GM18909 (cell line): ENCODE data around the gene SMU1.
A peak's percentile ranks its signal among the peaks of the same experiment; 100 is the strongest.
"Not testable (repeated sequence)": the region's sequence is repeated elsewhere in the genome, so short reads cannot be mapped to it uniquely, and the experiment has no call there.

ENCODE experiments used
- ATAC-seq: cut with Tn5 transposase; IDR thresholded peaks from one replicate; pipeline ENCODE4 v1.9.1; 2021; ENCODE audit warnings: mild to moderate bottlenecking; ENCODE audit not compliant: unreplicated experiment, poor library complexity

Gene SMU1

GRCh38 chr9:33022303-33022702, 54.2 kb downstream of the SMU1 start:
- no peak for ATAC-seq

DNA sequence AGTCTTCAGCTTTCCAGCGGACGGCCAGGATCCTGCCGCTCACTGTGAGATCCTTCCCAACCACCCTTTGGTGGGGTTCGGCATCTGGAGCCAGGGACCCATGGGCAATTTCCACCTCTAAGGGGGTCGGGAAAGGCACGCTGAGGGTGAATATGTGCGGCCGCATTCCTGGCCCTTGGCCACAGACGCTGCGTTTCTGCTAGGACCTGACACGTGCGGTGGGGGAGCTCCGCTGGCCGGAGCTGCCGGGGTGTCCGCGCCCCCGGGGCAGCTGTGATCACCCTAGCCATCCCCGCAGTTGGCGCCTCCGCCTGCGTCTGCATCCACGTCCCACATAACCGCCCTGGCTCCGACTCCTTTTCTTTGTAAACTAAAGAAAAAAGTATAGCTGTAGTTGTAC, 56.7 kb downstream of the SMU1 start:
- no peak for ATAC-seq

DNA sequence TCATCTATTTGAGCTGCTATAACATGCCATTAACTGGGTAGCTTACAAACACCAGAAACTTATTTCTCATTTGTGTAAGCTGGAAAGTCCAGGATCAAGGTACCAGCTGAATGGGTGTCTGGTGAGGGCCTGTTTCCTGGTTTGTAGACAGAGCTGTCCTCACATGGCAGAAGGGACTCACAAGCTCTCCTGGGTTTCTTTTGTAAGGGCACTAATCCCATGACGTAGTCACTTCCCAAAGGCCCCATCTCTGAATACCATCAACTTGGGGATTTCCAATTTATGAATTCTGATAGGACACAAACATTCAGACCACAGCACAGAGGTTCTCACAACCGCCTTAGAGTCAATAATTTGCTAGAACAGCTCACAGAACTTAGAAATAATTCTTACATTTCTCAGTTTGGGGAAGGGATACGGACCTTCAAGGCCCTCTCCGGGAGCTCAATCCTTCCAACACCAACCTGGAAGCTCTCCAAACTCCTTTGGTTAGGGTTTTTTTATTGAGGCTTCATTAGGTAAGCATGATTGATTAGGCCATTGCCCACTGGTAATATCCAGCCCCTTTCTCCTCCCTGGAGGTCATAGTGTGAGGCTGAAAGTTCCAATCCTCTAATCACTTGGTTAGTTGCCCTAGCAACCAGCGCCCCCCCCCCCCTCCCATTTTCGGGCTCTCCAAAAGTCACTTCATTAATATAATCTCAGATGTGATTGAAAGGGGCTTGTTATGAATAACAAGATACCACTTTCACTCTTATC, 59.0 kb downstream of the SMU1 start:
- peak; percentile 72 for ATAC-seq

- ATAC-seq: no peak
Measured at GRCh38 chr9:33014665-33015014, 61.8 kb downstream of the SMU1 start.

- no peak for ATAC-seq
Measured at GRCh38 chr9:33013962-33014664, 62.4 kb downstream of the SMU1 start.

DNA sequence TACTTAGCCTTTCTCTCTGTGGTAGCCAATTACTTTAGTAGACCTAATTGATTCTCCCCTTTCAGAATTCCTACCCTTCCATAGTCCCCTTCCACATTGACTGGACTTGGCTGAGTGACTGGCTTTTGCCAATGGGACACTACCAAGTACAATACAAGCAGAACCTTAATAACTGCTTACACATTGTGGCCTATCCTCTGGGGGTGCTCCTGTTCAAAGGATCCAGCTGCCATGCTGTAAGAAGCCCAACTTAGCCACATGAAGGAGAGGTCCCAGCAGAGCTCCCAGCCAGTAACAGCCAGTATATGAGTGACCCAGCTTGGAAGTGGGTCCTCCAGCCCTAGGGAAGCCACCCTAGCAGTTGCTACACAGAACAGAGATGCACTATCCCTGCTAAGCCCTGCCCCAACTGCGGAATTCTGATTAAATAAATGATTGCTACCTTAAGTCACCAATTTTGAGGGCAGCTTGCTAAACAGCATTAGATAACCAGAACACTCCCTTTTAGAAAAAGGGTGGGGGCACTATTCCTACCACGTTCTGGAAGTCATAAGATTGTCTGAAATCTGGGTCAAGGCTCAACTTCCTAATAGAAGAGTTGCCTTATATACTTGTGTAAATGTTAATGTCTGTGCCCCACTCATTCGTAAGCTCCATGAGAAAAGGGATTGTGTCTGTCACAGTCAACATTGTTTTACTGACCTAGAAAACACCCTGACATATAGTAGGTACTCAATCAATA, 64.0 kb downstream of the SMU1 start:
- no peak for ATAC-seq

DNA sequence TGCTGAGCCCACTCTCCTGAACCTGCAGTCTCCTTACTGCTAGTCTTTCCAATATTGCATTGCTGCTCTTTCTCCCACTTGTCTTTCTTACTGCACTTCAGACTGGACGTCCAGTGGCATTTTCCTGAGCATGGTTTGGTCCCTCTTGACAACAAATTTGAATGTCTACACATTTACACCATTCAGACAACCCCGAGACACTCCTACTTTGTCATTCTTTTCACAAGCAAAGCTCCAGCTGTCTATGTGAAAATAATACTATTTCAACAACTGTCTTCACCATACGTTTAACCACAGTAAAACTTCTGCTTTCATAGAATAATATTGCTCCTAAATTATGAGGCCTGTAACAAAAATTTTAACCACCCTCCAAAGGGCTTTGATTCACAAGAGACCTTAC, 64.6 kb downstream of the SMU1 start:
- no peak for ATAC-seq

DNA sequence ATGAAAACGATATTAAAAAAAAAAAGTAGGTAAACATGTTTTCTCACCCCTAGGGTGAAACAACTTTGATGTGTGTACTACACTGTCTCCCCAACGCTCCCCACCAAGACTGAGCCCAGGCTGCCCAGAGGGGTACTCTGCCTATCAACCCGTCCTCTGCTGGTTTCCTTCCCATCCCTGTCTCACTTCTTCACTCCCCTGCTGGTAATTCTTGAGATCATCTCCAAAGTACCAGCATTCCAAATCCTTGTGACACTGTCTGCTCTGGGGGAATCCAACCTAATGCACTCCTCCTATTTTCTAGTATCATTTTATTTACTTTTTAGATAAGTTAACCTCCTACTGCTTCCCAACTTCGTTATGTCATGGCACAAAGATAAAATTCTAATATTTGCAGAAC, 68.7 kb downstream of the SMU1 start:
- no peak for ATAC-seq

- not testable (repeated sequence) for ATAC-seq
Measured at GRCh38 chr9:33005335-33005734, 71.1 kb downstream of the SMU1 start.

DNA sequence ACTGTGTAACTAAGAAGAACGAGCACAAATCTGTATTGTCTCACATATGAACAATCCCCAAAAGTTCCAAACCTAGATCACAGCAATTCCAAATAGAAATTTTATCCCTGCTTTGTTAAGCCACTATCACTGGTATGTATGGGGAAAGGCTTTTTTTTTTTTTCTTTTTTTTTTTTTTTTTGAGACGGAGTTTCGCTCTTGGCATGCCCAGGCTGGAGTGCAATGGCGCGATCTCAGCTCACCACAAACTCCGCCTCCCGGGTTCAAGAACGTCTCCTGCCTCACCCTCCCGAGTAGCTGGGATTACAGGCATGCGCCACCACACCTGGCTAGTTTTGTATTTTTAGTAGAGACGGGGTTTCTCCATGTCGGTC, 75.8 kb downstream of the SMU1 start:
- not testable (repeated sequence) for ATAC-seq

- ATAC-seq: no peak
Measured at GRCh38 chr9:32992595-32993238, 83.8 kb downstream of the SMU1 start.

GRCh38 chr9:32991897-32992594, 84.4 kb downstream of the SMU1 start:
- no peak for ATAC-seq
